ENCODE measurements around the gene KLRC2. TPM values are rescaled to one million over a fixed set of nuclear protein-coding genes. Genes with fewer than 3 reads are reported as not detected.

The KLRC2 gene
- polyA plus RNA-seq, 1 donor (not counting 4 experiments of a cell fraction or from before 2014, with no cell fraction given) = not detected

DNA sequence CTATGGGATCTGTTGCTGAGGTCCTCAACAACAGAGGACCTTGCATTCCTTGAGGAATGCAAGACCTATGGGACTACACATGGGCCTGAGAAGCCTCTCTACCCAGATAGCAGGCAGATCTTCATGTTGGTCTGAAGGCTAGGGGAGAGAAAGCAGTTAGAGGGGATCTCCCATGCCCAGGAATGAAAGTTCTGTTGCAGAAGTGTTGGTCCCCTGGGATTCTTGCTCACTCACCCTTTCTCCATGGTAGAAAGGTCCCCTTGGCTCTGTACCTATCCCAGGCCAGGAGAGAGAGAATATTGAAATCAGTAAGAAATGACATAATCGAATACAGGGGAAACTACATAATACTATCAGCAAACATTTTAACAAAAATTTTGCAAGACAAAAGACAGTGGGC, 33.9 kb upstream of the KLRC2 start:
- no peaks in the 10 kb centered on the region for H3K27me3 ChIP-seq (ENCODE audit: control insufficient read depth, extremely low read depth, insufficient read depth, low read length)
- no peak overlapping the region for H3K4me2 ChIP-seq (ENCODE audit: control insufficient read depth, extremely low read depth, insufficient read depth, low read depth, low read length)
- FAIRE-seq = no peak
- no peak for DNase-seq (ENCODE audit: low read depth, low spot score)
- no peaks in the 10 kb centered on the region for H3K4me1 ChIP-seq (ENCODE audit: control insufficient read depth, extremely low read depth, insufficient read depth, low read length)
- H3K79me2 ChIP-seq (ENCODE audit: control insufficient read depth, insufficient read depth, low read length) = no peaks in the 10 kb centered on the region
- H3K9me3 ChIP-seq (ENCODE audit: control insufficient read depth, low read depth, low read length) = no peaks in the 10 kb centered on the region
- no peaks in the 10 kb centered on the region for H3K9me1 ChIP-seq (ENCODE audit: control insufficient read depth, extremely low read depth, insufficient read depth, low read length)
- no peak overlapping the region for H3K4me3 ChIP-seq (ENCODE audit: control insufficient read depth in 2 of 3, extremely low read depth in 1 of 3, insufficient read depth in 2 of 3, low read depth in 1 of 3, low read length in 3 of 3)
- dilution Hi-C loops (cut with MboI; ENCODE audit: extremely low pct_ligation_motif_present, low sequenced_read_pairs) = no loop called here
- H3K36me3 ChIP-seq (ENCODE audit: control insufficient read depth in 2 of 2, extremely low read depth in 1 of 2, insufficient read depth in 2 of 2, low read length in 2 of 2) = no peaks in the 10 kb centered on the region
- no peak overlapping the region for H2AFZ ChIP-seq (ENCODE audit: control insufficient read depth, low read length)
- no peaks in the 10 kb centered on the region for H4K20me1 ChIP-seq (ENCODE audit: control insufficient read depth, extremely low read depth, insufficient read depth, low read length)
- TF ChIP-seq, protein P1, sequence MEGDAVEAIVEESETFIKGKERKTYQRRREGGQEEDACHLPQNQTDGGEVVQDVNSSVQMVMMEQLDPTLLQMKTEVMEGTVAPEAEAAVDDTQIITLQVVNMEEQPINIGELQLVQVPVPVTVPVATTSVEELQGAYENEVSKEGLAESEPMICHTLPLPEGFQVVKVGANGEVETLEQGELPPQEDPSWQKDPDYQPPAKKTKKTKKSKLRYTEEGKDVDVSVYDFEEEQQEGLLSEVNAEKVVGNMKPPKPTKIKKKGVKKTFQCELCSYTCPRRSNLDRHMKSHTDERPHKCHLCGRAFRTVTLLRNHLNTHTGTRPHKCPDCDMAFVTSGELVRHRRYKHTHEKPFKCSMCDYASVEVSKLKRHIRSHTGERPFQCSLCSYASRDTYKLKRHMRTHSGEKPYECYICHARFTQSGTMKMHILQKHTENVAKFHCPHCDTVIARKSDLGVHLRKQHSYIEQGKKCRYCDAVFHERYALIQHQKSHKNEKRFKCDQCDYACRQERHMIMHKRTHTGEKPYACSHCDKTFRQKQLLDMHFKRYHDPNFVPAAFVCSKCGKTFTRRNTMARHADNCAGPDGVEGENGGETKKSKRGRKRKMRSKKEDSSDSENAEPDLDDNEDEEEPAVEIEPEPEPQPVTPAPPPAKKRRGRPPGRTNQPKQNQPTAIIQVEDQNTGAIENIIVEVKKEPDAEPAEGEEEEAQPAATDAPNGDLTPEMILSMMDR (optimal IDR thresholded peaks at IDR 0.05 in 1 of 3, IDR thresholded peaks at IDR 0.05 in 1 of 3, conservative IDR thresholded peaks at IDR 0.05 in 1 of 3; ENCODE audit: extremely low read depth in 1 of 3, insufficient read depth in 2 of 3, low read length in 3 of 3) = no peak
- no peak for TF ChIP-seq EZH2 (IDR thresholded peaks at IDR 0.05; ENCODE audit: low read length)
- H3K27ac ChIP-seq (ENCODE audit: control insufficient read depth, insufficient read depth, low read length) = no peak overlapping the region
- H3K9ac ChIP-seq (ENCODE audit: control insufficient read depth, extremely low read depth, insufficient read depth, low read length) = no peak overlapping the region

DNA sequence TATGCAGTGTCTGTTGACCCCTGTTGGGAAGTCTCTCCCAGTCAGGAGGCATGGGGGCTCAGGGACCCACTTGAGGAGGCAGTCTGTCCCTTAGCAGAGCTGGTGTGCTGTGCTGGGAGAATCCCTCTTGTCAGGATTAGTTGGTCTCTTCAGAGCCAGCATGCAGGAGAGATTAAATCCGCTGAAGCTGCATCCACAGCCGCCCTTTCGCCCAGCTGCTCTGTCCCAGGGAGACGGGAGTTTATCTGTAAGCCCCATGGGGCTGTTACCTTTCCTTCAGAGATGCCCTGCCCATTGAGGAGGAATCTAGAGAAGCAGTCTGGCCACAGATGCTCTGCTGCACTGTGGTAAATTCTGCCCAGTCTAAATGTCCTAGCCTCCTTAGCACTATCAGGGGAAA, 30.5 kb upstream of the KLRC2 start:
- no peak for TF ChIP-seq EZH2 (IDR thresholded peaks at IDR 0.05; ENCODE audit: low read length)
- TF ChIP-seq, protein P1 (optimal IDR thresholded peaks at IDR 0.05 in 1 of 3, IDR thresholded peaks at IDR 0.05 in 1 of 3, conservative IDR thresholded peaks at IDR 0.05 in 1 of 3; ENCODE audit: extremely low read depth in 1 of 3, insufficient read depth in 2 of 3, low read length in 3 of 3) = no peak
- Histone ChIP-seq H3K4me2 (ENCODE audit: control insufficient read depth, extremely low read depth, insufficient read depth, low read depth, low read length) (no peak overlapping the region), H3K27me3 (ENCODE audit: control insufficient read depth, extremely low read depth, insufficient read depth, low read length) (no peaks in the 10 kb centered on the region), H3K79me2 (ENCODE audit: control insufficient read depth, insufficient read depth, low read length) (no peaks in the 10 kb centered on the region), H4K20me1 (ENCODE audit: control insufficient read depth, extremely low read depth, insufficient read depth, low read length) (no peaks in the 10 kb centered on the region), H3K4me1 (ENCODE audit: control insufficient read depth, extremely low read depth, insufficient read depth, low read length) (no peaks in the 10 kb centered on the region), H3K36me3 (ENCODE audit: control insufficient read depth in 2 of 2, extremely low read depth in 1 of 2, insufficient read depth in 2 of 2, low read length in 2 of 2) (no peaks in the 10 kb centered on the region), H3K27ac (ENCODE audit: control insufficient read depth, insufficient read depth, low read length) (no peak overlapping the region), H3K9ac (ENCODE audit: control insufficient read depth, extremely low read depth, insufficient read depth, low read length) (no peak overlapping the region), H3K9me3 (ENCODE audit: control insufficient read depth, low read depth, low read length) (no peaks in the 10 kb centered on the region), H3K4me3 (ENCODE audit: control insufficient read depth in 2 of 3, extremely low read depth in 1 of 3, insufficient read depth in 2 of 3, low read depth in 1 of 3, low read length in 3 of 3) (no peak overlapping the region), H3K9me1 (ENCODE audit: control insufficient read depth, extremely low read depth, insufficient read depth, low read length) (no peaks in the 10 kb centered on the region), H2AFZ (ENCODE audit: control insufficient read depth, low read length) (no peak overlapping the region)
- DNase-seq (ENCODE audit: low read depth, low spot score) (no peak), FAIRE-seq (no peak)
- dilution Hi-C loops (cut with MboI; ENCODE audit: extremely low pct_ligation_motif_present, low sequenced_read_pairs) = no loop called here

Data from keratinocyte (primary cell).